ENCODE measurements around the gene ASCC1. TPM values are rescaled to one million over a fixed set of nuclear protein-coding genes. Genes with fewer than 3 reads are reported as not detected.

The ASCC1 gene
- total and polyA plus RNA-seq, 2 of the 4 experiments (the other 2 are of a cell fraction) = 15.9 to 21.0 TPM

DNA sequence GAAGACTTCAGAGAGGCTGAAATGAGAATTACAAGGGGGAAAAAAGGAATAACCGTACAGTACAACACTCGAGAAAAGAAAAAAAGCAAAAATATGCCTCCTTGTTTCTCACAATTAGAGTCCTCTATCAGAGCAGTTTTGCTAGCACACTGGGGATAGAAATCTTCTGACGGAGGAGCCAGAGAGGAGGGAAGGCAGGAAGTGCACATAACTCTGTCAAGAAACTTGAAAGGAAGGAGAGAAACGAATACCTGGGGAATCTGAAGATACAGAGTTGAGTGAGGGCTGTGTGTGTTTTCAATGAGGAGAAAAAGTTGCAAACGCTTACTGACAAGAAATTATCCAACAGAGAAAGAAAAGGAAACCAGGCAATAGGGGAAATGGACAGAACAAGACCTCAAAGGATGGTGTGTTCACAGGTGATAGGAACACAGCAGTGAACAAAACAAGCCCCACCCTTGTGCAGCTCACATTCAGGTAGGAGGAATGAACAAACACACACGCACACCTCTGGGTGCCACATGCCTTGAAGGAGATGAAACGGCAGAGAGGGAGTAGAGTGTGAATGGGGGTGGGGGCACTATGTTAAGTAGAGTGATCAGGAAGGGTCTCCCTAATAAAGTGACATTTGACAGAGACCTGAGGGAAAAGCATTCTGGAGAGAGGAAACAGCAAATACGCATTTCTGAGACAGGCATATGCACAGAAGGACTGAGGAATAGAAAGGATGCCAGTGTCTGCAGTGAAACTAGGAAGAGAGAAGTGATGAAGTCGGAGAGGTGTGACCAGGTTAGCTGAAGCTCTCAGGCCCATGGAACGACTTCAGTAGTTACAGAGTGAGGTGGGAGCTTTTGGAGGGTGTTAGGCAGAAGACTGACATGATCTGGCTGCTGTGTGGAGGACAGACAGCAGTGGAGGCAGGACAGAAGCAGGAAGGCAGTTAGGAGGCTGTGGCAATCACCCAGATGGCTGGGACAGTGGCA is 81.0 kb downstream of the ASCC1 start (continued):
- TF ChIP-seq RCOR1 (IDR thresholded peaks at IDR 0.05; ENCODE audit: insufficient replicate concordance, low read length) (no peak), RAD21 (IDR thresholded peaks at IDR 0.05; ENCODE audit: low read length) (no peak)

DNA sequence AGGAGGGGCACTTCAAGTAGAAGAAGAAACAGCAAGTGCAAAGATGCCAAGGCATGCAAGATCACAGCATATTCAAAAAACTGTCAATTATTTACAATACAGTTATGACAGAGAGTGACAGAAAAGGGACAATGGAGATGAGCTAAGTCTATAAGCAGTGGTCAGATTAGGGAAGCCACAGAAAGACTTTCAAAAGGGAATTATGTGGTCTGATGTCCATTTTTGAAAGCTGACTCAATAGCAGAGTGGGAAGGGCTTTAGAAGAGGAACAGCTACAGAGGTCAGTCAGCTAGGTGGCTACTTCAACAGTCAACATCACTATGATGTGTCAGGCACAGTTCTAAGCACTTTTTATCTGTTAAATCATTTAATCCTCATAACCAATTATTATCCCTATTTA is 82.6 kb downstream of the ASCC1 start:
- peak; percentile 82 for ATAC-seq (ENCODE audit: low read depth)
- no peak overlapping the region for H3K9ac ChIP-seq (ENCODE audit: low read depth, low read length)
- no peak overlapping the region for H3K56ac ChIP-seq (ENCODE audit: extremely low read depth, insufficient read depth, low read length)
- H2BK15ac ChIP-seq (ENCODE audit: low read depth, low read length) = no peak overlapping the region
- H3K9me1 ChIP-seq (ENCODE audit: insufficient read depth, low read length) = no peaks in the 10 kb centered on the region
- H2BK20ac ChIP-seq (ENCODE audit: low read depth, low read length) = no peak overlapping the region
- POLR2A ChIA-PET (ENCODE audit: unreplicated experiment) = no interaction called here
- H2BK120ac ChIP-seq (ENCODE audit: low read depth, low read length) = no peak overlapping the region
- H3K79me1 ChIP-seq (ENCODE audit: low read depth in 1 of 2, low read length in 2 of 2) = no peaks in the 10 kb centered on the region
- no peaks in the 10 kb centered on the region; the same call in 1 of the 2 replicates for H4K20me1 ChIP-seq (ENCODE audit: insufficient read depth, low read length)
- no peak overlapping the region; the same call in 1 of the 2 replicates for H3K4me2 ChIP-seq (ENCODE audit: low read depth, low read length)
- no peak overlapping the region for H2AK9ac ChIP-seq (replicated peaks; ENCODE audit: low read depth, low read length, poor library complexity)
- no peak overlapping the region for H2AFZ ChIP-seq (replicated peaks; ENCODE audit: low read length, poor library complexity)
- H2AK5ac ChIP-seq (ENCODE audit: low read depth, low read length) = no peak overlapping the region
- no peak overlapping the region for H3K4me3 ChIP-seq (ENCODE audit: insufficient read depth, low read depth, low read length)
- H2BK5ac ChIP-seq (ENCODE audit: low read depth, low read length, poor library complexity, severe bottlenecking) = no peak overlapping the region
- no peaks in the 10 kb centered on the region; the same call in 1 of the 2 replicates for H3K36me3 ChIP-seq (ENCODE audit: control insufficient read depth, insufficient read depth, low read length)
- H4K5ac ChIP-seq (ENCODE audit: low read depth, low read length) = no peak overlapping the region
- H3K27ac ChIP-seq (ENCODE audit: insufficient read depth, low read length) = no peak overlapping the region
- H3K27me3 ChIP-seq (ENCODE audit: control insufficient read depth, insufficient read depth, low read length) = no peaks in the 10 kb centered on the region
- no peak overlapping the region for H3K23ac ChIP-seq (ENCODE audit: low read depth, low read length)
- in situ Hi-C loops (cut with MboI; ENCODE audit: low sequenced_read_pairs) = no loop called here
- H3K14ac ChIP-seq (replicated peaks; ENCODE audit: low read depth, low read length) = no peak overlapping the region
- no peak overlapping the region for H4K91ac ChIP-seq (ENCODE audit: insufficient read depth, low read depth, low read length)
- H3K4me1 ChIP-seq (ENCODE audit: control insufficient read depth, insufficient read depth, low read length) = peaks cover 6% of the 10 kb centered on the region
- dilution Hi-C loops (cut with HindIII; ENCODE audit: low sequenced_read_pairs, unreplicated experiment) = no loop called here
- no peak overlapping the region for H3K18ac ChIP-seq (ENCODE audit: low read depth, low read length)
- H3K9me3 ChIP-seq (ENCODE audit: control insufficient read depth, insufficient read depth, low read length) = no peaks in the 10 kb centered on the region; the same call in 1 of the 2 replicates
- CTCF ChIA-PET = interaction anchor here (0.6 kb wide), 2 partner anchors 10 to 549 kb away, joined by 3 to 4 read pairs; no protein-coding TSS in a partner anchor
- intact Hi-C loops (cut with micrococcal nuclease) = loop anchor here (5.0 kb wide), 1 partner anchor 84 kb away; the partner anchor contains the start of genes ANAPC16 and ASCC1
- H3K4ac ChIP-seq (ENCODE audit: low read depth, low read length) = no peak overlapping the region
- no TSS peak for BruUV-seq (replicated peaks)
- TF ChIP-seq MXI1 (IDR thresholded peaks at IDR 0.05; ENCODE audit: borderline replicate concordance, low read depth, low read length) (no peak), CEBPB (IDR thresholded peaks at IDR 0.05; ENCODE audit: low read depth, low read length) (peak; percentile 9; the same call in 1 of the 2 replicates)
- H4K8ac ChIP-seq (ENCODE audit: low read depth in 2 of 2, low read length in 2 of 2) = no peak overlapping the region
- peak; percentile 83 for DNase-seq

Measured in IMR-90 (cell line).